Nephron (organoid): Measurements from ENCODE around the gene PHF11.

Experiments
- H3K27ac Mint-ChIP-seq, 3 experiments: 2 replicates each; pipeline ENCODE4 v1.8.0; 2020; ENCODE audit warnings: mixed read lengths in 3 of 3, mild to moderate bottlenecking in 2 of 3, moderate library complexity in 1 of 3
- H3K27me3 Mint-ChIP-seq: 2 replicates; pipeline ENCODE4 v1.8.0; 2021; ENCODE audit warnings: low read depth, mild to moderate bottlenecking, moderate library complexity, mixed read lengths
- H3K36me3 Mint-ChIP-seq: 2 replicates; pipeline ENCODE4 v1.8.0; 2020; ENCODE audit warnings: low read depth, mixed read lengths
- H3K4me1 Mint-ChIP-seq: 2 replicates; pipeline ENCODE4 v1.8.0; 2020; ENCODE audit warnings: mixed read lengths
- H3K4me3 Mint-ChIP-seq, 3 experiments: 2 replicates each; pipeline ENCODE4 v1.8.0; 2020; ENCODE audit warnings: mild to moderate bottlenecking in 3 of 3, mixed read lengths in 3 of 3, moderate library complexity in 2 of 3
- H3K9me3 Mint-ChIP-seq: 2 replicates; pipeline ENCODE4 v1.8.0; 2020; ENCODE audit warnings: mixed read lengths
- TF ChIP-seq, protein P1 (sequence below), 3 experiments: fragments of 200-600 bp; sonication (generic); IDR thresholded peaks; one replicate each; pipeline ENCODE4 v1.5.0; 2021; ENCODE audit warnings: antibody characterized with exemption in 3 of 3; ENCODE audit not compliant: unreplicated experiment in 3 of 3

The PHF11 gene

DNA sequence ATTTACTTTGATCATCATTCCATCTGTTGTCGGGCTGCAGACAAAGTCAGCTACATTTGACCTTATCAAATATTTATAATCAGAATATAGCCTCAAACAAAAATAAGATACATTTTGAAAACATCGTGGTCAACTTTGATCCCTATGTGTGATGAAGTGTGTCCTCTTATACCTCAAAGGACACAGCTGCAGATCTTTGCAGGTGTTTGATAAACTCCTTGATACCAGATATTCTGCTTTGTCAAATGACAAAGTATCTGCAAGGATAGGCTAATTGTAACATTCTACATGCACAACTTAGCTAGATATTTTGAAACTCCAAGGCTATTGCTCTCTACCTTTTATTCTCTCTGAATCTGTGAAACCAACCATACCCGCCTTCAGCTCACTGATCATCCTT, 44.0 kb downstream of the PHF11 start:
- H3K36me3 Mint-ChIP-seq = peaks cover 53% of the 10 kb centered on the region
- H3K4me3 Mint-ChIP-seq = no peak overlapping the region
- H3K4me1 Mint-ChIP-seq = no peaks in the 10 kb centered on the region
- no peaks in the 10 kb centered on the region for H3K9me3 Mint-ChIP-seq
- no peaks in the 10 kb centered on the region for H3K27me3 Mint-ChIP-seq
- TF ChIP-seq, protein P1, sequence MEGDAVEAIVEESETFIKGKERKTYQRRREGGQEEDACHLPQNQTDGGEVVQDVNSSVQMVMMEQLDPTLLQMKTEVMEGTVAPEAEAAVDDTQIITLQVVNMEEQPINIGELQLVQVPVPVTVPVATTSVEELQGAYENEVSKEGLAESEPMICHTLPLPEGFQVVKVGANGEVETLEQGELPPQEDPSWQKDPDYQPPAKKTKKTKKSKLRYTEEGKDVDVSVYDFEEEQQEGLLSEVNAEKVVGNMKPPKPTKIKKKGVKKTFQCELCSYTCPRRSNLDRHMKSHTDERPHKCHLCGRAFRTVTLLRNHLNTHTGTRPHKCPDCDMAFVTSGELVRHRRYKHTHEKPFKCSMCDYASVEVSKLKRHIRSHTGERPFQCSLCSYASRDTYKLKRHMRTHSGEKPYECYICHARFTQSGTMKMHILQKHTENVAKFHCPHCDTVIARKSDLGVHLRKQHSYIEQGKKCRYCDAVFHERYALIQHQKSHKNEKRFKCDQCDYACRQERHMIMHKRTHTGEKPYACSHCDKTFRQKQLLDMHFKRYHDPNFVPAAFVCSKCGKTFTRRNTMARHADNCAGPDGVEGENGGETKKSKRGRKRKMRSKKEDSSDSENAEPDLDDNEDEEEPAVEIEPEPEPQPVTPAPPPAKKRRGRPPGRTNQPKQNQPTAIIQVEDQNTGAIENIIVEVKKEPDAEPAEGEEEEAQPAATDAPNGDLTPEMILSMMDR (IDR thresholded peaks at IDR 0.05; ENCODE audit: unreplicated experiment in 3 of 3) = no peak
- no peak overlapping the region for H3K27ac Mint-ChIP-seq

- Mint-ChIP-seq H3K4me1 (no peaks in the 10 kb centered on the region), H3K4me3 (no peak overlapping the region), H3K9me3 (no peaks in the 10 kb centered on the region), H3K36me3 (peaks cover 47% of the 10 kb centered on the region), H3K27me3 (no peaks in the 10 kb centered on the region), H3K27ac (no peak overlapping the region)
- TF ChIP-seq, protein P1 (IDR thresholded peaks at IDR 0.05; ENCODE audit: unreplicated experiment in 3 of 3) = no peak
These were observed 44.8 kb downstream of the PHF11 start for GRCh38 chr13:49540552-49540951.

GRCh38 chr13:49543656-49544055, 47.9 kb downstream of the PHF11 start:
- no peaks in the 10 kb centered on the region for H3K27me3 Mint-ChIP-seq
- H3K9me3 Mint-ChIP-seq = no peaks in the 10 kb centered on the region
- peaks cover 42% of the 10 kb centered on the region for H3K36me3 Mint-ChIP-seq
- H3K27ac Mint-ChIP-seq = no peak overlapping the region
- no peak overlapping the region for H3K4me3 Mint-ChIP-seq
- TF ChIP-seq, protein P1 (IDR thresholded peaks at IDR 0.05; ENCODE audit: unreplicated experiment in 3 of 3) = no peak
- no peaks in the 10 kb centered on the region for H3K4me1 Mint-ChIP-seq

GRCh38 chr13:49545661-49546060, 49.9 kb downstream of the PHF11 start:
- H3K9me3 Mint-ChIP-seq = no peaks in the 10 kb centered on the region

GRCh38 chr13:49546561-49546960, 50.8 kb downstream of the PHF11 start:
- Mint-ChIP-seq H3K4me1 (no peaks in the 10 kb centered on the region), H3K4me3 (no peak overlapping the region), H3K27me3 (no peaks in the 10 kb centered on the region), H3K27ac (no peak overlapping the region), H3K9me3 (no peaks in the 10 kb centered on the region), H3K36me3 (peaks cover 42% of the 10 kb centered on the region)
- TF ChIP-seq, protein P1 (IDR thresholded peaks at IDR 0.05; ENCODE audit: unreplicated experiment in 3 of 3) = no peak

More at GRCh38 chr13:49545661-49546060, 49.9 kb downstream of the PHF11 start:
- TF ChIP-seq, protein P1 (IDR thresholded peaks at IDR 0.05; ENCODE audit: unreplicated experiment in 3 of 3) = no peak
- Mint-ChIP-seq H3K27ac (peak overlapping the region in 1 of 3 experiments; percentile 33), H3K27me3 (no peaks in the 10 kb centered on the region), H3K4me1 (no peaks in the 10 kb centered on the region), H3K4me3 (no peak overlapping the region), H3K36me3 (peaks cover 46% of the 10 kb centered on the region)

GRCh38 chr13:49549289-49549688, 53.5 kb downstream of the PHF11 start:
- TF ChIP-seq, protein P1 (IDR thresholded peaks at IDR 0.05; ENCODE audit: unreplicated experiment in 3 of 3) = no peak
- Mint-ChIP-seq H3K4me1 (no peaks in the 10 kb centered on the region), H3K36me3 (peaks cover 50% of the 10 kb centered on the region), H3K4me3 (no peak overlapping the region), H3K9me3 (no peaks in the 10 kb centered on the region), H3K27me3 (no peaks in the 10 kb centered on the region), H3K27ac (no peak overlapping the region)
